CD4-positive, alpha-beta T cell treated with Interferon gamma for 1 hour (primary cell): ENCODE results near the gene MAP2K1.

Source experiments
- DNase-seq: peaks from one replicate; pipeline ENCODE4 v3.0.0-alpha.2; 2020

MAP2K1 gene

GRCh38 chr15:66394472-66394871, 7.8 kb downstream of the MAP2K1 start:
- DNase-seq = no peak

GRCh38 chr15:66394915-66395314, 8.2 kb downstream of the MAP2K1 start:
- no peak for DNase-seq

GRCh38 chr15:66399276-66399675, 12.6 kb downstream of the MAP2K1 start:
- DNase-seq = no peak

GRCh38 chr15:66400351-66400774, 13.7 kb downstream of the MAP2K1 start:
- no peak for DNase-seq

- DNase-seq = no peak
Observed at GRCh38 chr15:66401130-66402021, 14.7 kb downstream of the MAP2K1 start.

GRCh38 chr15:66402761-66403284, 16.1 kb downstream of the MAP2K1 start:
- DNase-seq = no peak

- DNase-seq = no peak
Observed at GRCh38 chr15:66403323-66403722, 16.6 kb downstream of the MAP2K1 start.

GRCh38 chr15:66404122-66404521, 17.4 kb downstream of the MAP2K1 start:
- no peak for DNase-seq

GRCh38 chr15:66404532-66404931, 17.8 kb downstream of the MAP2K1 start:
- no peak for DNase-seq

GRCh38 chr15:66405007-66405406, 18.3 kb downstream of the MAP2K1 start:
- no peak for DNase-seq

GRCh38 chr15:66405615-66406014, 18.9 kb downstream of the MAP2K1 start:
- DNase-seq = no peak

- DNase-seq = no peak
Observed at GRCh38 chr15:66408254-66408653, 21.5 kb downstream of the MAP2K1 start.

- DNase-seq = peak; percentile 59
Observed at GRCh38 chr15:66408675-66409282, 22.1 kb downstream of the MAP2K1 start.

- DNase-seq = no peak
Observed at GRCh38 chr15:66409565-66410108, 22.9 kb downstream of the MAP2K1 start.

GRCh38 chr15:66411190-66411589, 24.5 kb downstream of the MAP2K1 start:
- DNase-seq = no peak

- DNase-seq = no peak
Observed at GRCh38 chr15:66412220-66412619, 25.5 kb downstream of the MAP2K1 start.

GRCh38 chr15:66413579-66413978, 26.9 kb downstream of the MAP2K1 start:
- DNase-seq = no peak

GRCh38 chr15:66415360-66415759, 28.6 kb downstream of the MAP2K1 start:
- DNase-seq = no peak

GRCh38 chr15:66417736-66418135, 31.0 kb downstream of the MAP2K1 start:
- no peak for DNase-seq

GRCh38 chr15:66419471-66419870, 32.8 kb downstream of the MAP2K1 start:
- no peak for DNase-seq

GRCh38 chr15:66422347-66422746, 35.6 kb downstream of the MAP2K1 start:
- no peak for DNase-seq

- no peak for DNase-seq
Observed at GRCh38 chr15:66423149-66423548, 36.4 kb downstream of the MAP2K1 start.

GRCh38 chr15:66424963-66425612, 38.4 kb downstream of the MAP2K1 start:
- no peak for DNase-seq
